ENCODE data around the gene DAB1.

DAB1 gene

GRCh38 chr1:57033222-57034001, 390.4 kb downstream of the DAB1 start:
- no peak for DNase-seq (ENCODE audit: low read depth in 1 of 2, low spot score in 1 of 2)
- Histone ChIP-seq H3K27ac (replicated peaks) (no peak overlapping the region), H3K27me3 (ENCODE audit: insufficient read depth, poor library complexity, severe bottlenecking) (no peaks in the 10 kb centered on the region), H3K4me3 (replicated peaks; ENCODE audit: insufficient read depth, low read length) (no peak overlapping the region)
- TF ChIP-seq REST (IDR thresholded peaks at IDR 0.05; ENCODE audit: insufficient replicate concordance, low read depth) = no peak
- no peak for TF ChIP-seq GABPA (IDR thresholded peaks at IDR 0.05; ENCODE audit: low read depth)
- no peak for TF ChIP-seq POLR2AphosphoS5 (IDR thresholded peaks at IDR 0.05; ENCODE audit: low read depth)
- TF ChIP-seq SPI1 (IDR thresholded peaks at IDR 0.05; ENCODE audit: borderline replicate concordance, low read depth) = no peak
- TF ChIP-seq CTCF (IDR thresholded peaks at IDR 0.05; ENCODE audit: insufficient read depth, low read length) = no peak

- H3K4me3 ChIP-seq (replicated peaks; ENCODE audit: insufficient read depth, low read length) = no peak overlapping the region
- no peak for TF ChIP-seq POLR2AphosphoS5 (IDR thresholded peaks at IDR 0.05; ENCODE audit: low read depth)
- no peak for TF ChIP-seq SPI1 (IDR thresholded peaks at IDR 0.05; ENCODE audit: borderline replicate concordance, low read depth)
- no peak for TF ChIP-seq CTCF (IDR thresholded peaks at IDR 0.05; ENCODE audit: insufficient read depth, low read length)
- TF ChIP-seq GABPA (IDR thresholded peaks at IDR 0.05; ENCODE audit: low read depth) = no peak
- no peaks in the 10 kb centered on the region for H3K27me3 ChIP-seq (ENCODE audit: insufficient read depth, poor library complexity, severe bottlenecking)
- no peak overlapping the region for H3K27ac ChIP-seq (replicated peaks)
- DNase-seq (ENCODE audit: low read depth in 1 of 2, low spot score in 1 of 2) = no peak
These were observed 397.1 kb downstream of the DAB1 start for GRCh38 chr1:57026624-57027354.

- Histone ChIP-seq H3K27me3 (ENCODE audit: insufficient read depth, poor library complexity, severe bottlenecking) (no peaks in the 10 kb centered on the region), H3K27ac (replicated peaks) (no peak overlapping the region), H3K4me3 (replicated peaks; ENCODE audit: insufficient read depth, low read length) (no peak overlapping the region)
- no peak for DNase-seq (ENCODE audit: low read depth in 1 of 2, low spot score in 1 of 2)
- TF ChIP-seq POLR2AphosphoS5 (IDR thresholded peaks at IDR 0.05; ENCODE audit: low read depth) (no peak), GABPA (IDR thresholded peaks at IDR 0.05; ENCODE audit: low read depth) (no peak), REST (IDR thresholded peaks at IDR 0.05; ENCODE audit: insufficient replicate concordance, low read depth) (no peak), SPI1 (IDR thresholded peaks at IDR 0.05; ENCODE audit: borderline replicate concordance, low read depth) (no peak), CTCF (IDR thresholded peaks at IDR 0.05; ENCODE audit: insufficient read depth, low read length) (no peak)
These were observed 399.0 kb downstream of the DAB1 start for GRCh38 chr1:57024855-57025254.

Measured in HL-60 (cell line).